ENCODE measurements around the gene PUS7.
A peak's percentile ranks its signal among the peaks of the same experiment; 100 is the strongest.
"Not testable (repeated sequence)": the region's sequence is repeated elsewhere in the genome, so short reads cannot be mapped to it uniquely, and the experiment has no call there.

Gene PUS7

DNA sequence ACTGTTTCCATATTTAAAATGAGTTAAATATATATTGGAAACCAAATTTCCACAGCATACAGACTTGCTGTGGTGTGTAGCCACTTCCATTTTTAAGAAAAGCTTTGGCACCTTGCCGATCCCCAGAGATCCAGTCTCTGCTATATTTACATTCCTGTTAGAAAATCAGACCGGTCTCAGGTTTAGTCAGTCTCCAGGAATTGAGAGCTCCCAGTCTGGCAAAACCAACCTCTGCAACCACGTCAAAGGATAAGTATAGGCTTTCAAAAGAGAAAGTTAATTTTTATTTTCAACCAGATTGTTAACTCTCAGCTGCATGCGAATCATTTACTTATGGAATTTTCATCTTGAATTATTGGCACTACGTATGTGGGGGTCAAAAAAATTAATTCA lies 28.2 kb downstream of the PUS7 start:
- DNase-seq = no peak

GRCh38 chr7:105493196-105493922 lies 28.7 kb downstream of the PUS7 start:
- no peak for DNase-seq

DNA sequence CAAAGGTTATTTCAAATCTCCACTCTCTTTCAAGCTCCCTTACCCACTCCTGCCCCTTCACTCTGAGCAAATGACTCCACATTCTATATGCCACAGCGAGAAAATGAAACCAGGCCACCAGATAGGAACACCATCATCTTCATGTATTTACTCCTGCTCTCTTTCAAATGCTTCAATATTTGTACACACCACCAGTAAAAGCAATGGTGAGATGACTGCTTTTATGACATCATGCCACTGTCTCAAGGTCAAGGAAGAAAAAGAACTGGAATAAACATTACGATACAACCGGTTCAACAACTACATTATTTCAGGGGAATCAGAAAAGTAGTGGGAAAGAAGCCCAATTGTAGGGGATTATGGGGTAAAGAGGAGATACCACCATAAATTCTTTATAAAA lies 32.7 kb downstream of the PUS7 start:
- no peak for DNase-seq

- peak; percentile 17 for DNase-seq
These were observed 34.2 kb downstream of the PUS7 start for GRCh38 chr7:105487579-105488571.

GRCh38 chr7:105480931-105481330 lies 41.1 kb downstream of the PUS7 start:
- no peak for DNase-seq

DNA sequence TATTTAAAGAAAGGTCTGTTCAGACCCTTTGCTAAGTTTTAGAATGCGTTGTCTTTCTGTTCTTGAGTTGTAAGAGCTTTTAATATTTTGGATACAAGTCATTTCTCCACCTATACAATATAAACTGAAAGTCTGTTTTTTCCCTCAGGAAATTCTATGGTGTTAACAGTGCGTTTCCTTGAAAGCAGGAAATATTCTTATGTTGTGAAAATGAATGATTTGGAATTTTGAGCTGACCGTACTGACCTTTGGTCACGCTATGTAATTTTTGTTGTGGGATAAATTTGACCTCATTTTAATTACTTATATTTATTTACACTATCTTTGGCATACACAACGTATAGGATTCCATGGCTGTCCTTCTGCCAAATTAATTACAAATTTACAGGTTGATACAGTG lies 43.5 kb downstream of the PUS7 start:
- DNase-seq = no peak

GRCh38 chr7:105477908-105478307 lies 44.2 kb downstream of the PUS7 start:
- DNase-seq = no peak

- DNase-seq = no peak
These were observed 48.0 kb downstream of the PUS7 start for GRCh38 chr7:105474045-105474444.

DNA sequence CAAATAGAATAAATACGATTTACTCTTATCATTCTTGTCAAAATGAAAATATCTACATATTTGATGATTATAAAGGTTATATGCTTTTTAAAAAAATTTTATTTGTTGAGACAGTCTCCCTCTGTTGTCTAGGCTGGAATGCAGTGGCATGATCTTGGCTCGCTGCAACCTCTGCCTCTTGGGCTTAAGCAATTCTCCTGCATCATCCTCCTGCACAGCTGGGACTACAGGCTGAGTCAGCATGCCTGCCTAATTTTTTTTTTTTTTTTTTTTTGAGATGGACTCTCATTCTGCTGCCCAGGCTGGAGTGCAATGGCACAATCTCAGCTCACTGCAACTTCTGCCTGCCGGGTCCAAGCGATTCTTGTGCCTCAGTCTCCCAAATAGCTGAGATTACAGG lies 48.9 kb downstream of the PUS7 start:
- DNase-seq = no peak

- no peak for DNase-seq
These were observed 51.2 kb downstream of the PUS7 start for GRCh38 chr7:105470846-105471245.

DNA sequence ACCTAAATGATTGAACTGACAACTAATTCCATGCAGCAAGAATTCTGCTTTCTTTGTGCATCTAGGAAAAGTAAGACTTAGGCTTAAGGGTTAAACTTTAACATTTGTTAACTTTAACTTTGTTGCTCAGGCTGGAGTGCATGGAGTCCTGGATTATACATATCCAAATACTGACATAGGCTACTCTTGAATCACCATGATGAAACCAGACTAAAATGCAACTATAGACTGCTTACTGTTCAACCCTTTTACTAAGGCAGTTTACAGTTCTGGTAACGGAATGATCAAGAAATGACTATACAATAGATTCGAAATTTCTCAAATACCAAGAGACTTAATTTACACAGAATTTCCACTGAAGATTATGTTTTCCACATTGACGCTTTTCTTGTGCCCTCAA lies 52.0 kb downstream of the PUS7 start:
- DNase-seq = no peak

GRCh38 chr7:105462765-105463420 lies 59.2 kb downstream of the PUS7 start:
- DNase-seq = no peak

DNA sequence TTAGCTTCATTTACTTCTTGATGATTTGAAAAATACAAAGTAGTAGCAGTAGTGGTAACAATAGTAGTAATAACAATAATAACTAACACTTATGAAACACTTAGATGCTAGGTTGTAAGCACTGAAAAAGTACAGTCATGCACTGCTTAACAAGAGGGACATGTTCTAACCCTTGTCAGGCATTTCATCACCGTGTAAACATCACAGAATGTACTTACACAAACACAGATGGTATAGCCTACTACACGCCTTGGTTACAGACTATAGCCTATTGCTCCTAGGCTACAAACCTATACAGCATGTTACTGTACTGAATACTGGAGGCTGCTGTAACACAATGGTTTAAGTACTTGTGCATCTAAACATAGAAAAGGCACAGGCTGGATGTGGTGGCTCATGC lies 60.6 kb downstream of the PUS7 start:
- no peak for DNase-seq

DNA sequence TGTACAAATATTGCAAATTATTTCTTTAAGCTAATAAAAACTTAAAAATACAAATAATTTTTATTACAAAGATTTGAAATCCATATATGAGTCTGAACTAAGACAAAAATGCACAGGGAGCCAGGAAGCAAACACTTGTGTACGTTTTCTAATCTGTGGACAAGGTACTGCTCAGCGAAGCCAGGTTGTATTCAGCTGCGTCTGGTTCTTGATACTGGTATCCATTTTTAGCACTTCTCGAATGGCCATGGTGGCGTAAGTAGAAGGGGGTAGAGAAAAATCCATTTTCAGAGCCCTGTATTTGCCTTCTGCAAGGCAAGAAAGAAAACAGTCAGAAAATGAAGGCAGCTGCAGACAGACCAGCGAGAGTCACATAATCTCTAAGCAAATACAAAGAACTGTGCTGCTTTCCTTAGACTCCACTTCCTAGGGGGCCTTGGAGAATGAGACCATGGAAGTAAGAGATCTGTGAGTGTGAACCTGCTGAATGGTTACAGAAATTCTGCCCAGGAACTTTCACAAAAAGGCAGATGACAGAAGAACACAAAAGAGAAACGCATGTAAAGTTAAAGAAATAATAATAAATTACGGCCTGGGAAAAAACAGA lies 64.3 kb downstream of the PUS7 start:
- DNase-seq = no peak

- DNase-seq = no peak
These were observed 67.2 kb downstream of the PUS7 start for GRCh38 chr7:105454921-105455320.

DNA sequence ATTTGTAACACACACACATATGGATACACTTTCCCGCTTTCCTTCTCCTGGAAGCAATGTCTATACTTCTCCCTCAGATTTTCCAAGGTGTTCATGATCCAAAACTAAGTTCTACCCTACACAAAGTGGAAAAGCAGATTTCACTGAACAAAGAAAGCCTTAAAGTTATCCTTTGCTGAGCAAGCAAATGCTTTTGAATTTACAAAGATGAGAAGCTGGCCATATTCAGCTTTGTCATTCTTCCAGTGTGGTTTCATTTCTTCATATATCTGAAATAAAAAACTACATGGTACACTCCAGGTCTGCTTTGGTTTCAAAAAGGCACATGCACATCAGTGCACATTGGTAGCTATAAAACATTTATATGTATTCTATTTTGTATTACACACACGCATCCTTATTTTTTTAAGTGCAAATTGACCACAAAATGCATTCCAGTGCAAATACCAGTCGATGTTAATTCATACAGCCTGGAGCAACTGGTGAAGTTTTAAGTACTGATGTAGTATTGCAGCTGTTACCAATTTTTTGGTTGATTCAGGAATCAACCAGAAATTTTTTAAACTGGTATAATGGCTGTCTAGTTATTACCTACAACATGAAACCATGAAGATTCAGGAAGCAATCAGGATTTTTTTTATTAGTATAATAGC lies 67.8 kb downstream of the PUS7 start:
- DNase-seq = no peak

- no peak for DNase-seq
These were observed 70.0 kb downstream of the PUS7 start for GRCh38 chr7:105452085-105452484.

GRCh38 chr7:105450870-105451269 lies 71.2 kb downstream of the PUS7 start:
- DNase-seq = not testable (repeated sequence)

DNA sequence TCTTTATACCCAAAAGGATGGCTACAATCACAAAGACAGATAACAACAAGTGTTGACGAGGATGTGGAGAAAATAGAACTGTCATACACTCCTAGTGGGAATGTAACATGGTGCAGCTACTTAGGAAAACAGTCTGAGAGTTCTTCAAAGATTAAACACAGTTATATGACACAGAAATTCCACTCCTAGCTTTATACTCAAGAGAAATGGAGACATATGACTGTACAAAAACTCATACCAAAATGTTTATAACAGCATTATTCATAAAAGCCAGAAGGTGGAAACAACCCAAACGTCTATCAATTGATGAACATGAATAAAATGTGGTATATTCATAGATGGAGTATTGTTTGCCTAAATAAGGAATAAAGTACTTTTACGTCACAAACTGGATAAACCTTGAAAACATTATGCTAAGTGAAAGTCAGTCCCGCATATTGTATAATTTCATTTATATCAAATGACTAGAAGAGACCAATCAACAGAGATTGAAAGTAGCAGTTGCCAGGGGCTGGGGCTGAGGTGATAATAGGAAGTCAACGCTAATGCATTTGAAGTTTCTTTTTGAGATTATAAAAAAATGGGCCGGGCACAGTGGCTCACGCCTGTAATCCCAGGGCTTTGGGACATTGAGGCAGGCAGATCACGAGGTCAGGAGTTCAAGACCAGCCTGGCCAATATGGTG lies 71.8 kb downstream of the PUS7 start:
- no peak for DNase-seq

- DNase-seq = no peak
These were observed 73.9 kb downstream of the PUS7 start for GRCh38 chr7:105448181-105448580.

DNA sequence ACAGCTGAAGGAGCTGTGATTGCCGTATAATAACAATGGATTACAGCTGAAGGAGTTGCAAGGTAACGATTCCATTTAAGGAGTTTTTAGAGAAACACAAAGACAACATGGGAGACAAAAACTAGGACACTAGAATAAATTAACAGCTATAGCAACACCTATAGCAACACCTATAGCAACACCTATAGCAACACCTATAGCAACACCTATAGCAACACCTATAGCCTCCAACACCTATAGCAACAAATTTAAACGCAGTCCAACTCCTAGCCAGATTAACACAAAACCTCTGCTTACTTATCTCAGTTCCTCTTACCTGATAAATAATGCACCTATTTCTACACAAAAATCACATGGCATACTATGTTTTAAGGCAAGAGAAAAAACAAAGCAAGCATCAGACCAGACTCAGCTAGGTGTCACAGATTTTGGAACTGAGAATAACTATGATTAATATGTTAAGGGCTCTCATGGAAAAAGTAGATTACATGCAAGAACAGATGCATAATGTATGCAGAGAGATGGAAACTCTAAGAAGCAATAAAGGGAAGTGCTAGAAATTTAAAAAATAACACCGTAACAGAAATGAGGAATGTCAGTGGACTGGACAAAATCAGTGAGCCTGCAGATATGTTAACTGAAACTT lies 77.6 kb downstream of the PUS7 start:
- DNase-seq = no peak
